Spleen (tissue), 7 donors: ENCODE results near the gene IGHMBP2.

Experiments used
- POLR2A ChIP-seq, 3 donors: fragments of 450-650 bp; IDR thresholded peaks; one replicate each; pipeline ENCODE4 v1.5.1; 2017; ENCODE audit warnings: antibody characterized with exemption in 3 of 3, mild to moderate bottlenecking in 1 of 3
- POLR2AphosphoS5 ChIP-seq, 3 donors: sonication (generic); formaldehyde crosslinking; IDR thresholded peaks; one replicate each; pipeline ENCODE4 v1.5.1; 2017; ENCODE audit warnings: antibody characterized with exemption in 3 of 3
- TF ChIP-seq, protein P1 (sequence below), 11 experiments: fragments of 200-600 bp in 7 of 11; fragments of 450-650 bp in 4 of 11; sonication (generic) in 4 of 11; IDR thresholded peaks in 8 of 11; conservative IDR thresholded peaks in 3 of 11; 1 replicate in 7 of 11; 2 replicates in 4 of 11; pipeline versions ENCODE4 v1.4.0 to v1.8.0; 2016 to 2021; ENCODE audit warnings: antibody characterized with exemption in 11 of 11, inconsistent platforms in 4 of 11, mild to moderate bottlenecking in 1 of 11
- donor health status: DM: no; HTN: no; CAD: no; lungs with moderate emphysema.
- donor health status: DM: no; HTN: no; CAD: no.
- donor health status: DM: no; HTN: no; CAD: no.

DNA sequence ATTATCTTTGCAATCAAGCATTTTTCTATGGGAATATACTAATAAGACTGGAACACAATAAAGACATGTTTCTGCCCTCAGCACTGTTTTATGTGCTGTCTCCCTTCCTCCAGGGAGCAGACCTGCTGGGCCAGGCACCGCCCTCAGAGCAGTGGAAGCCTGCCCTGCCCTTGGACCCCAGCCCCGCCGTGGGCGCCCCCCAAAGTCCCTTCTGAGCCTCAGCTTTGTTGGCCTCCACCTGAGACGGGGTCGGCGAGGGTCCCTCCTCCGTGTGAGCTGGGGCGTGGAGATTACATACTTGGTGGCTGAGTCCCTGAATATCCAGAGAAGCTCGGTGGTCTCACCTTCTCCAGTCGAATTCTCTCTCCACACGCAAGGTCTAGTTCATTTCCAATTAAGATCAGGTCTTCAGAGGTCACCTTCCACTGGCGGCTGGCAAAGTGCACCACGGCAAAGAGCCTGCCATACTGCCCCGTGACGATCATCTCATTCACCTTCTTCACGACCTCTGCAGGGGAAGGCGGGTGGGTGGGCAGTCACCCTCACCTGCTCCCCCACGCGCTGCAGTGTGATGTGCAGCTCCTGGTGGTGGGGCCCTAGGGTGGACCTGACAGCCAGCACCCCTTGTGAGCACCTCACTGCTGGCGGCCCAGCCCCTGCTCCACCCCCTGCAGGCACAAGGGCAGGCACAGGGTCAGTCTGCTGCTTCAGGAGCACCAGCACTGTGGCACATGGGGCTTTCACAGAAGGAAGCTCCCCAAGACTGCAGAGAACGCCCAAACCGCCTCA, 7.3 kb upstream of the IGHMBP2 start:
- TF ChIP-seq POLR2A (IDR thresholded peaks at IDR 0.05): no peak
- TF ChIP-seq, protein P1, sequence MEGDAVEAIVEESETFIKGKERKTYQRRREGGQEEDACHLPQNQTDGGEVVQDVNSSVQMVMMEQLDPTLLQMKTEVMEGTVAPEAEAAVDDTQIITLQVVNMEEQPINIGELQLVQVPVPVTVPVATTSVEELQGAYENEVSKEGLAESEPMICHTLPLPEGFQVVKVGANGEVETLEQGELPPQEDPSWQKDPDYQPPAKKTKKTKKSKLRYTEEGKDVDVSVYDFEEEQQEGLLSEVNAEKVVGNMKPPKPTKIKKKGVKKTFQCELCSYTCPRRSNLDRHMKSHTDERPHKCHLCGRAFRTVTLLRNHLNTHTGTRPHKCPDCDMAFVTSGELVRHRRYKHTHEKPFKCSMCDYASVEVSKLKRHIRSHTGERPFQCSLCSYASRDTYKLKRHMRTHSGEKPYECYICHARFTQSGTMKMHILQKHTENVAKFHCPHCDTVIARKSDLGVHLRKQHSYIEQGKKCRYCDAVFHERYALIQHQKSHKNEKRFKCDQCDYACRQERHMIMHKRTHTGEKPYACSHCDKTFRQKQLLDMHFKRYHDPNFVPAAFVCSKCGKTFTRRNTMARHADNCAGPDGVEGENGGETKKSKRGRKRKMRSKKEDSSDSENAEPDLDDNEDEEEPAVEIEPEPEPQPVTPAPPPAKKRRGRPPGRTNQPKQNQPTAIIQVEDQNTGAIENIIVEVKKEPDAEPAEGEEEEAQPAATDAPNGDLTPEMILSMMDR (IDR thresholded peaks at IDR 0.05 in 8 of 11, conservative IDR thresholded peaks at IDR 0.05 in 3 of 11): no peak
- TF ChIP-seq POLR2AphosphoS5 (IDR thresholded peaks at IDR 0.05): no peak
